HG03342 (cell line): Measurements from ENCODE around the gene ATP8B3.

ENCODE experiments used
- ATAC-seq: cut with Tn5 transposase; IDR thresholded peaks from one replicate; pipeline ENCODE4 v1.9.1; 2021; ENCODE audit warnings: mild to moderate bottlenecking, moderate library complexity; ENCODE audit not compliant: unreplicated experiment

Gene ATP8B3

GRCh38 chr19:1837222-1837565 is 25.1 kb upstream of the ATP8B3 start:
- no peak for ATAC-seq

GRCh38 chr19:1836458-1837221 is 24.6 kb upstream of the ATP8B3 start:
- no peak for ATAC-seq

DNA sequence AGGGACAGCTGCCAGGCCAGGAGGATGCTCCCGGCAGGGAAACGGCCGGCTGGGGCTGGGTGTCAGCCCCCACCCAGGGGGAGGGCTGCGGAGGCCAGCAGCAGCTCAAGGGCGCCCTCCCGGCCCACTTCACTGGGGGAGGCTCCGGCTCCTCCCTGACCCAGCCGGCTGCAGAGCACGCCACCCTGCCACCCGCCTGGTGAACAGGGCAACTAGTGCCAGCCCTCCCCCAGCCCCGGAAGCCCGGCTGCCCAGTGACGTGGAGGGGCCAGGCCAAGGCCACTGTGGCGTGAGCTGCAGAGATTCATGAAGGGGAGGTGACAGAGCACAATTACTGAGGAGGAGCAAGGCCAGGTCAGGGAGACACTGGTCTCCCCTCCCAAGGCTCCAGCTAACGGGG is 21.5 kb upstream of the ATP8B3 start:
- ATAC-seq: no peak

DNA sequence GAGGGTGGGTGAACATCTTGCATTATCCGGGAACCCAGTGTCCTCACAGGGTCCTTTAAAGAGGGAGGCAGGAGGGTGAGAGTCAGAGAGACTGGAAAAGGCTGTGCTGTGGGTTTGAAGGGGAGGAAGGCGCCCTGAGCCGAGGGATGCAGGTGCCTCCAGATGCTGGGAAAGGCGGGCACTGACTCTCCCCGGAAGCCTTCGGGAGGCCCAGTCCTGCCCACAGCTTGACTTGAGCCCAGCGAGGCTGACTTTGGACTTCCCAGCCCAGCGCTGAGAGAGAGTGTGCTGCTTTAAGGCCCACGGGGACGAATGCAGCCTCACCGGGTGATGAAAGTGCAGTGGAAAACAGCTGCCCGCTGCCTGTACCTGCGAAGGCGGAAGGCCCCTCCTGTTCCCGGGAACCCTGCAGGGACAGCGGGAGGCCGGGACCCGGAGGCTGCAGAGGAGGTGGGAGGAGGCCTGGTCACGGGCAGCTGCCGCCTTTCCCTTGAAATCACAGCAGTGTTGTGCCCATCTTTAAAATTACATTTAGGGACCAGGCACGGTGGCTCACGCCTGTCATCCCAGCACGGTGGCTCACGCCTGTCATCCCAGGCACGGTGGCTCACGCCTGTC is 20.1 kb upstream of the ATP8B3 start:
- no peak for ATAC-seq

- no peak for ATAC-seq
Observed at GRCh38 chr19:1830978-1831377, 18.9 kb upstream of the ATP8B3 start.

DNA sequence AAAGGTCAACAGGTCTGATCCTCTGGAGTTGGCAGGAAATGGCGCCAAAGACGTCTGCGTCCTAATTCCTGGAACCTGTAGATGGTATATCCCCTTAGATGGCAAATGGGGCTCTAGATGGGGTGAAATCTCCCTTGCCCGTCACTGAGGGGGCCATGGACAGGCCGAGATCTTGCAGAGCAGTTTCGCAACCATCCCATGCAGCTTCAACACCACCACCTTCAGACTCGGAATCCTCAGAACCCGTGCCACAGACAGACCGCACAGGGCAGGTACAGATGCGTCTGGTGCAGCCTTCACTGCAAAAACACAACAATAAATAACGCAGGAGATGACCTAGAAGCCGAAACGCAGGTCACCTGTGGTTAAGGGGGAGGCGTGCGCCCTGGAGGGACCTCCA is 18.5 kb upstream of the ATP8B3 start:
- ATAC-seq: no peak

GRCh38 chr19:1829958-1830357 is 17.9 kb upstream of the ATP8B3 start:
- ATAC-seq: no peak

DNA sequence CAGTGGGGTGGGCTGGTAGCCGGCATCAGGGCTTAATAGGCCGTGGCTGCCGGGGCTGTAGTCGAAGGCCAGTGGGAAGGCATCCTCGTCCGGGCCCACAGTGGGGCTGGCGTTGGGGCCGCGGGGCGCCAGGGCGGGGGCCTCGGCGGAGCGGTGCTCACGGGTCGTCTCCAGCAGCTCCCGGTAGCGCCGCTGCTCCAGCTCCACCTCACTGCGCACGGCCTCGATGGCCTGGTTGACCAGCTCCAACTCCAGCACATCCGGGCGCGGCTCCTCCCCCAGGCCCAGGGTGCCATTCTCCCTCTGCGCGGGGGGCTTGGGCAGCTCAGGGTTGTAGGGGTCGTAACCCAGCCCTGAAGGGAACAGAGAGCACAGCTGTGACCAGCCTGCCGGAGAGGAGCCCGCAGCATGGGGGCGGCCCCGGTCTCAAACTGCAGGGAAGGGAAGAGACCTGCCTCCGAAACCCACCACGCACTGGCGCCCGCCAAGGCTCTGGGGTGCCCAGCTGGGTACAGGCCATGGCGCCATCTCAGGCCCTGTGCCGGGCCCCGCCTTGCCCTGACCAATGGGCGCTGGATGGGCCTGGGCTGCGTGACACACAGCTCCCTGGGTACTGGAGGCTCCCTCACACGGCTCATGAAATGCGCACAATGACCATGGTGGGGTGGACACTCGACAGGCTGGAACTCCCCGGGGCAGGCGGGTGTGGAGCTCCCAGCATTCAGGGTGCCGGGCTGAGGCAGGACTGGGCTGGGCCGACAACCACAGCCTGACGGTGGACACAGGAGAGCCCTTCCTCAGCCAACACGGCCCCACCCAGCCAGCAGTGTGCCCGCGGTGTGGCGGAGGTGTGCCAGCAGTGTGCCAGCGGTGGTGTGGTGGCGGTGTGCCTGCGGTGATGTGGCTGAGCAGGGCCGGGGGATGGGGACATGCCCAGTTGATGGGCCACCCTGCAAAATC is 16.5 kb upstream of the ATP8B3 start:
- ATAC-seq: no peak

- ATAC-seq: no peak
Observed at GRCh38 chr19:1827566-1828278, 15.6 kb upstream of the ATP8B3 start.

GRCh38 chr19:1826557-1827521 is 14.8 kb upstream of the ATP8B3 start:
- no peak for ATAC-seq

DNA sequence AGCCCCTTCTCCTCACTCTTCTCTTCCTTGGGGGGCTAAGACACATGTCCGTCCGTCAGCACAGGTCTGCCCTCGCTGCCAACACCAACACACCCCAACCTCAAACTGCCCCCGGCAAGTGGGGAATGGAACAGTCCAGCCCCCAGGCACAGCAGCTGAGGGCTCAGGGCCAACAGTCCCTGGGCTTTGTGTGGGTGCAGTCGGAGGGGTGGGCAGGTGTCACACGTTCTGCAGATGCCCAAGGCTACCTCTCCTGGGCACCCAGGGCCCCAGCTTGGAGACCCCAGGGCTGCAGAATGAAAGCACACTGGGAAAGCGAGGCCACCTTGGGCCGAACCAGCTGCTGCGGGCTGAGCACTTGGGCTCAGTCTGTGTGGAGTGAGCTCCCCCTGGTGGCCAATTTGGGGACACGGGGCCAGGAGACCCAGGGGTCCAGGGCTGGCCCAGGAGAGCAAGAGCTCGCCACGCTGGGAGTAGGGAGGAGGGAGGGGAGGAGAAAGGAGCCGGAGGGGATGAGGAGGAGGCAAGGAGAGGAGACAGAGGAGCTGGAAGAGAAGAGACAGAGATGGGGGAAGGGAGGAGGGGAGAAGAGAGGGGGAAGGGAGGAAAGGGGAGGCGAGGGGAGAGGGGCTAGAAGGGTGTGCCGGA is 14.0 kb upstream of the ATP8B3 start:
- no peak for ATAC-seq

DNA sequence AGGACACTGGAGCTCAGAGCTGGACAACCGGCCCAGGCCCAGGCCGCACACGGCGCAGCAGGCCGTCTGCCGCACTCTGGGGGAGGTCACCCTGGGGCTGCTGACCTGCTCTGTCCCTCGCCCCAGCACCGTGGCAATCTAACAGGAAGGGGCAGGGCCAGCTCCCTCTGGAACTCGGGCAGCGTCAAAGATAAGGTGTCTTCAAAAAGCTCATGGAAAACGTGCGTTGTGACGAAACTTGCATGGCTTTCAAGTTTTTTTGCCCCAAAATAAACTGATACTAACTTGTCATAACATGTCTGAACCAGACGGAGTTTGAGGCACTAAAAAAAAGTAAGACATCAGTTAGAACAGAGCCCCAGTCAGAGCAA is 12.2 kb upstream of the ATP8B3 start:
- no peak for ATAC-seq

DNA sequence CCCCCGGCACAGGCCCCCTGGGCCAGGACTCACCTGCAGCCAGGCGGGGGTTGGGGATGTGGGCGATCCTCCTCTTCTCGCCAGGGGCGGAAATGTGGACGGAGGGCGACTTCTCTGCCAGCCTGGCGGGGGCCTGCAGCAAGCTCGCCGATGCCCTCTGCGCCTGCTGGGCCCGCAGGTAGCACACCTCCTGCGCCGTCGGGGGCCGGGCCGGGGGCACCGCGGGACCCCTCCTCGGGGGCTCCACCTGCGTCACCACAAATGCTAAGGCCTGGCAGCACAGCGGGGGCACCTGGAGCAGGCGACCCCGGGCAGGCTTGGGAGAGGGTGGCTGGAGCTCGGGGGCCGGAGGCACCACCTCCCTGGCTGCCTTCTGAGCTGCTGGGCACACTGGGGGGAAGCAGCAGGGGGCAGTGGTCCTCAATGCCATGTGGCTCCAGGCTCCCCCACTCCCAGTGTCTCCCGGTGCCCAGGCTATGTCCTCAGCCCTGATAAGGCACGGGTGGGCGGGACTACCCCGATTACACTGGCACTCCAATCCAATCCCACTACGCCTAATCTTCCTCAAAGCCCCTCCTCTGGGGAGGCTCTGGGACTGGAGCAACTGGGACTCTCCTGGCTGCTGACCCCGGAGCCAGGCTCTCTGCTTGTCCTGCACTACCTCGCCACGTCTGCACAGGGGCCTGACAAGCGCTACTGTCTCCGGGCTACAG is 11.6 kb upstream of the ATP8B3 start:
- ATAC-seq: no peak

DNA sequence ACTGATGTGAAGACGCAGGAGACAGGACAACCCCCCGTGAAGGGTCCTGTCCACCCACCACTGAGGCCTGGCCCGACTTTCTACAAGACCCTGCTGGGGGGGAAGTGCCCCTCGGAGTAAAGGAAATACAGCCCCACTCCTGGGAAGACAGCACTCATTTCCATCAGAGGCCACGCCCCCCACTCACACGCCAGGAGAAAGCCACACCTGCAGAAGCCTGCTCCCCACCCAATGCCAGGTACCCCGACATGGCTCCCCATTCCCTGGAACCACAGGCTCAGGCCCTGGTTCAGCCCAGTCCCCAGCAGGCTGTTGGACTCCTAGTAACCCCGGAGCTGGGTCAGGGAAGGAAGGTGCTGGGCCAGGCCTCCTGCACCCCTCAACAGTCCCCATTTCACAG is 10.9 kb upstream of the ATP8B3 start:
- no peak for ATAC-seq

GRCh38 chr19:1822210-1822609 is 10.1 kb upstream of the ATP8B3 start:
- ATAC-seq: no peak

GRCh38 chr19:1819341-1820255 is 7.5 kb upstream of the ATP8B3 start:
- no peak for ATAC-seq

DNA sequence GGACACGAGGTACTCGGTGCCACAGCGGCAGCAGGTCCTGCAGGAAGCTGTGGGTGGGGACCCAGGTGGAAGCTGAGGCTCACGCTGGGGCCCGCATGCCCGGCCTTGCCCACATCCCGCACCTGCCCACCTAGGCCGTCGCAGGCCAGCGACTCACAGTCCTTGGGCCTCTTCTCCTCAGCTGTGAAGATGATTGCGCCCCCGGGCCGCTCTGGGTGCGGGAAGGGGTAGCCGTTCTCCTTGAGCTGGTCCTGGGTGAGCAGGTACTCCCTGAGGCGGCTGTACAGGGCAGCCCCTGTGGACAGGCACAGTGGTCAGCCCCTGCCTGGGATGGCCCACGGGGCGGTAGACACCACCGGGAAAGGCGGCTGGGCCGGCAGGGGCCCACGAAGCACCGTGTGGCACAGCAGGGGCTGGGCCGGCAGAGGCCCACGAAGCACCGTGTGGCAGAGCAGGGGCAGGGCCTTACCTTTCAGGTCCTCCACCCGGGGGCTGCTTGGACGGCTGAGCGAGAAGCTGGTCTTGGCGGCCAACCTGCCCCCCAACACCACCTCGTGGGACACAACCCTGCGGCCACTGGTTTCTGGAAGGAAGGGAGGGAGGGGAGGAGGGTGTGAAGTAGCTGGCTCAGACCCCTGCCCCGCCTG is 6.6 kb upstream of the ATP8B3 start:
- no peak for ATAC-seq
